ENCODE measurements around the gene ZNF324. TPM values are rescaled to one million over a fixed set of nuclear protein-coding genes. Genes with fewer than 3 reads are reported as not detected.

ZNF324 gene
- total and polyA plus RNA-seq, 2 of the 13 experiments (the other 11 are each of a cell fraction or from before 2014, with no cell fraction given), result 1.1 to 4.7 TPM

DNA sequence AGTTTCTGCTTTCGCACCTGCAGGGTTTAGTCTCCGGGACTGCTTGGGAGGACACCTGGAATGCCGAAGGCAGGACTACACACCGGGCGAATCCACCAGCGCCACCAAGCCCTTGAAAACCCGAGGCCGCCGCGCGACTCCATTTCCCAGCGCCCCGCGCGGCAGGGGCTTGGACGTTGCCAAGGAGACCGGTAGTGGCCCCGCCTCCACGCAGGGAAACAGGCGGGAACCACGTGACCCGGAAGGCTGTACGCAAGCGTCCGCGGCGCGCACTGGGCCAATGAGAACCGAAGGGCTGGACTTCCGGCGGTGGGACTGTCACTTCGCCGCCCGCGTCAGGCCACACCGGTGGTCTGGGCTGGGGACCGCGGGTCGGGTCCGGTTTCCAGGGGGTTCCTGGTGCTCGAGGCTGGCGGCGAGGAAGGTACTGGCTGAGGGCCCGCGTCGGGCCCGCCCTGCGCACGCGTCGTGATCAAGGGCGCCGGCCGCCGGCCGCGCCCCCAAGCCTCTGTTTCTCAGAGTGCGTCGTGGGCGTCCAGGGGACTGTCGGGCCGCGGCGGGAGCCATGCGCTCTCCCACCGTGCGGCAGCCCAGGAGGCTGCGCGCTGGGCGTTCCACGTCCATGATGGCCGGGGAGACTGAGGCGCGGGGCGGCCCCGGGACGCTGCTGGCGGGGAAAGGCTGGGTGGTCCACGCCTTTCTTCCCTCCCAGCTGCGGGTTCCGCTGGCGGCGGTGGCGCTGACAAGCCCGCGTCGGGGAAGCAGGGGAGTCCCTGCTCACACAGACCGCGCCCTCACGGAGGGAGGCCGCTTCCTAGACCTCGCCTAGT, at the start of gene ZNF324 (continued):
- TF ChIP-seq ZNF546 (CRISPR knock-in tag; conservative IDR thresholded peaks at IDR 0.05), result no peak
- TF ChIP-seq KAT2B (IDR thresholded peaks at IDR 0.05; ENCODE audit: borderline replicate concordance, low read depth, low read length), result no peak
- TF ChIP-seq, protein P1, sequence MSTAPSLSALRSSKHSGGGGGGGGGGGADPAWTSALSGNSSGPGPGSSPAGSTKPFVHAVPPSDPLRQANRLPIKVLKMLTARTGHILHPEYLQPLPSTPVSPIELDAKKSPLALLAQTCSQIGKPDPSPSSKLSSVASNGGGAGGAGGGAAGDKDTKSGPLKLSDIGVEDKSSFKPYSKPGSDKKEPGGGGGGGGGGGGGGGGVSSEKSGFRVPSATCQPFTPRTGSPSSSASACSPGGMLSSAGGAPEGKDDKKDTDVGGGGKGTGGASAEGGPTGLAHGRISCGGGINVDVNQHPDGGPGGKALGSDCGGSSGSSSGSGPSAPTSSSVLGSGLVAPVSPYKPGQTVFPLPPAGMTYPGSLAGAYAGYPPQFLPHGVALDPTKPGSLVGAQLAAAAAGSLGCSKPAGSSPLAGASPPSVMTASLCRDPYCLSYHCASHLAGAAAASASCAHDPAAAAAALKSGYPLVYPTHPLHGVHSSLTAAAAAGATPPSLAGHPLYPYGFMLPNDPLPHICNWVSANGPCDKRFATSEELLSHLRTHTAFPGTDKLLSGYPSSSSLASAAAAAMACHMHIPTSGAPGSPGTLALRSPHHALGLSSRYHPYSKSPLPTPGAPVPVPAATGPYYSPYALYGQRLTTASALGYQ (CRISPR knock-in tag; IDR thresholded peaks at IDR 0.05), result no peak
- peak; percentile 44 for TF ChIP-seq HNRNPLL (IDR thresholded peaks at IDR 0.05; ENCODE audit: low read depth, low read length, poor library complexity, severe bottlenecking)
- no peak for TF ChIP-seq TIGD3 (CRISPR knock-in tag; IDR thresholded peaks at IDR 0.05; ENCODE audit: borderline replicate concordance)
- no peak for TF ChIP-seq BHLHE40 (IDR thresholded peaks at IDR 0.05; ENCODE audit: low read length)
- no peak for TF ChIP-seq ZNF512 (CRISPR knock-in tag; IDR thresholded peaks at IDR 0.05)
- TF ChIP-seq TP53 (CRISPR knock-in tag; conservative IDR thresholded peaks at IDR 0.05), result no peak
- TF ChIP-seq ZNF790 (CRISPR knock-in tag; IDR thresholded peaks at IDR 0.05; ENCODE audit: borderline replicate concordance), result no peak
- TF ChIP-seq CBX5 (CRISPR knock-in tag; IDR thresholded peaks at IDR 0.05; ENCODE audit: borderline replicate concordance), result no peak
- TF ChIP-seq ZNF552 (CRISPR knock-in tag; IDR thresholded peaks at IDR 0.05; ENCODE audit: borderline replicate concordance), result no peak
- no peak for TF ChIP-seq ZNF850 (CRISPR knock-in tag; conservative IDR thresholded peaks at IDR 0.05)
- no peak for TF ChIP-seq STAT5B (CRISPR knock-in tag; IDR thresholded peaks at IDR 0.05)
- peak; percentile 36; the same call in 1 of the 2 replicates for TF ChIP-seq ZFP90 (CRISPR knock-in tag; IDR thresholded peaks at IDR 0.05; ENCODE audit: borderline replicate concordance)
- TF ChIP-seq ZNF841 (CRISPR knock-in tag; IDR thresholded peaks at IDR 0.05; ENCODE audit: borderline replicate concordance), result no peak
- TF ChIP-seq SALL2 (CRISPR knock-in tag; IDR thresholded peaks at IDR 0.05), result no peak
- no peak for TF ChIP-seq ZNF10 (CRISPR knock-in tag; IDR thresholded peaks at IDR 0.05; ENCODE audit: borderline replicate concordance, low read depth)
- no peak for TF ChIP-seq HHEX (CRISPR knock-in tag; IDR thresholded peaks at IDR 0.05)
- no peak for TF ChIP-seq HMG20A (CRISPR knock-in tag; IDR thresholded peaks at IDR 0.05; ENCODE audit: borderline replicate concordance)
- no peak for TF ChIP-seq ZNF496 (CRISPR knock-in tag; IDR thresholded peaks at IDR 0.05; ENCODE audit: insufficient replicate concordance)
- TF ChIP-seq, protein P2, sequence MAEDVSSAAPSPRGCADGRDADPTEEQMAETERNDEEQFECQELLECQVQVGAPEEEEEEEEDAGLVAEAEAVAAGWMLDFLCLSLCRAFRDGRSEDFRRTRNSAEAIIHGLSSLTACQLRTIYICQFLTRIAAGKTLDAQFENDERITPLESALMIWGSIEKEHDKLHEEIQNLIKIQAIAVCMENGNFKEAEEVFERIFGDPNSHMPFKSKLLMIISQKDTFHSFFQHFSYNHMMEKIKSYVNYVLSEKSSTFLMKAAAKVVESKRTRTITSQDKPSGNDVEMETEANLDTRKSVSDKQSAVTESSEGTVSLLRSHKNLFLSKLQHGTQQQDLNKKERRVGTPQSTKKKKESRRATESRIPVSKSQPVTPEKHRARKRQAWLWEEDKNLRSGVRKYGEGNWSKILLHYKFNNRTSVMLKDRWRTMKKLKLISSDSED (CRISPR knock-in tag; IDR thresholded peaks at IDR 0.05), result no peak
- TF ChIP-seq ZFP82 (CRISPR knock-in tag; IDR thresholded peaks at IDR 0.05; ENCODE audit: borderline replicate concordance), result no peak
- TF ChIP-seq RCOR2 (CRISPR knock-in tag; IDR thresholded peaks at IDR 0.05), result no peak
- TF ChIP-seq SMARCC2 (IDR thresholded peaks at IDR 0.05), result no peak
- no peak for TF ChIP-seq ZNF34 (CRISPR knock-in tag; IDR thresholded peaks at IDR 0.05; ENCODE audit: borderline replicate concordance)
